T-helper 17 cell (primary cell): ENCODE measurements around the gene ADAMTSL4. TPM values are rescaled to one million over a fixed set of nuclear protein-coding genes. Genes with fewer than 3 reads are reported as not detected.
A peak's percentile ranks its signal among the peaks of the same experiment; 100 is the strongest.

Experiments
- ATAC-seq: fragments of 150-1000 bp; cut with Tn5 transposase; 2 replicates; pipeline ENCODE4 v1.10.0; 2021; ENCODE audit warnings: mild to moderate bottlenecking, moderate library complexity
- DNase-seq, 3 donors: peaks; one replicate each; pipeline versions ENCODE4 v3.0.0 to v3.0.0-alpha.2; 2020 to 2021
- H3K9me3 ChIP-seq: one replicate; pipeline ENCODE4 v1.7.0; 2013; ENCODE audit warnings: low read length, mild to moderate bottlenecking; ENCODE audit not compliant: control insufficient read depth, poor library complexity, severe bottlenecking
- H3K27ac Mint-ChIP-seq: one replicate; pipeline ENCODE4 v1.8.0; 2022; ENCODE audit warnings: mild to moderate bottlenecking, moderate library complexity, mixed read lengths
- H3K27me3 Mint-ChIP-seq: one replicate; pipeline ENCODE4 v1.8.0; 2022; ENCODE audit warnings: mixed read lengths
- H3K36me3 Mint-ChIP-seq: one replicate; pipeline ENCODE4 v1.8.0; 2022; ENCODE audit warnings: low read depth, mixed read lengths
- H3K4me1 Mint-ChIP-seq: one replicate; pipeline ENCODE4 v1.8.0; 2022; ENCODE audit warnings: mild to moderate bottlenecking, mixed read lengths
- H3K4me3 Mint-ChIP-seq: one replicate; pipeline ENCODE4 v1.8.0; 2022; ENCODE audit warnings: mild to moderate bottlenecking, moderate library complexity, mixed read lengths
- total RNA-seq, 4 donors: library from RNA in 2 of 4; stranded (reverse) in 2 of 4; gene quantifications; one replicate each; pipeline ENCODE4 v1.2.3 and lab custom pipeline; 2022 to 2026

Gene ADAMTSL4
- total RNA-seq, 2 donors from 2014 or later: 0.39 to 1.6 TPM

GRCh38 chr1:150543500-150544143, 5.6 kb upstream of the ADAMTSL4 start:
- ATAC-seq: no peak

GRCh38 chr1:150544204-150544603, 5.0 kb upstream of the ADAMTSL4 start:
- H3K27me3 Mint-ChIP-seq: peaks cover 29% of the 10 kb centered on the region
- DNase-seq (no peak), ATAC-seq (no peak)
- peaks cover 3% of the 10 kb centered on the region for H3K4me1 Mint-ChIP-seq
- H3K36me3 Mint-ChIP-seq: no peaks in the 10 kb centered on the region
- H3K4me3 Mint-ChIP-seq: no peak overlapping the region
- H3K27ac Mint-ChIP-seq: no peak overlapping the region
- no peaks in the 10 kb centered on the region for H3K9me3 ChIP-seq

More at GRCh38 chr1:150543500-150544143, 5.6 kb upstream of the ADAMTSL4 start:
- no peaks in the 10 kb centered on the region for H3K9me3 ChIP-seq
- Mint-ChIP-seq H3K36me3 (no peaks in the 10 kb centered on the region), H3K4me1 (peaks cover 3% of the 10 kb centered on the region), H3K27me3 (peaks cover 29% of the 10 kb centered on the region), H3K4me3 (no peak overlapping the region), H3K27ac (no peak overlapping the region)
- DNase-seq: no peak

- DNase-seq: no peak
- H3K27ac Mint-ChIP-seq: no peak overlapping the region
- no peaks in the 10 kb centered on the region for H3K36me3 Mint-ChIP-seq
- ATAC-seq: no peak
- peaks cover 7% of the 10 kb centered on the region for H3K4me1 Mint-ChIP-seq
- H3K27me3 Mint-ChIP-seq: peaks cover 29% of the 10 kb centered on the region
- H3K4me3 Mint-ChIP-seq: no peak overlapping the region
- H3K9me3 ChIP-seq: no peaks in the 10 kb centered on the region
Measured at GRCh38 chr1:150545486-150546032, 3.6 kb upstream of the ADAMTSL4 start.

GRCh38 chr1:150546294-150546937, 2.8 kb upstream of the ADAMTSL4 start:
- Mint-ChIP-seq H3K27me3 (peaks cover 29% of the 10 kb centered on the region), H3K36me3 (no peaks in the 10 kb centered on the region), H3K4me3 (no peak overlapping the region), H3K27ac (no peak overlapping the region), H3K4me1 (peaks cover 10% of the 10 kb centered on the region)
- DNase-seq: no peak
- no peaks in the 10 kb centered on the region for H3K9me3 ChIP-seq
- ATAC-seq: no peak

GRCh38 chr1:150548324-150548631, 930 bp upstream of the ADAMTSL4 start:
- ATAC-seq: no peak
- no peak overlapping the region for H3K27ac Mint-ChIP-seq

GRCh38 chr1:150549496-150550221, 451 bp downstream of the ADAMTSL4 start:
- Mint-ChIP-seq H3K4me1 (peaks cover 13% of the 10 kb centered on the region), H3K36me3 (no peaks in the 10 kb centered on the region), H3K27me3 (peaks cover 15% of the 10 kb centered on the region), H3K4me3 (peak overlapping the region; percentile 87), H3K27ac (no peak overlapping the region)
- no peak for DNase-seq
- H3K9me3 ChIP-seq: no peaks in the 10 kb centered on the region
- ATAC-seq: no peak

More at GRCh38 chr1:150548324-150548631, 930 bp upstream of the ADAMTSL4 start:
- Mint-ChIP-seq H3K4me1 (peaks cover 13% of the 10 kb centered on the region), H3K4me3 (peak overlapping the region; percentile 85), H3K27me3 (peaks cover 21% of the 10 kb centered on the region), H3K36me3 (no peaks in the 10 kb centered on the region)
- H3K9me3 ChIP-seq: no peaks in the 10 kb centered on the region
- DNase-seq: no peak

- H3K9me3 ChIP-seq: no peaks in the 10 kb centered on the region
- peaks cover 12% of the 10 kb centered on the region for H3K27me3 Mint-ChIP-seq
- H3K4me3 Mint-ChIP-seq: peak overlapping the region; percentile 50
- no peaks in the 10 kb centered on the region for H3K36me3 Mint-ChIP-seq
- no peak for ATAC-seq
- H3K27ac Mint-ChIP-seq: peak overlapping the region; percentile 19
- DNase-seq: no peak
- H3K4me1 Mint-ChIP-seq: peaks cover 13% of the 10 kb centered on the region
Measured at GRCh38 chr1:150550222-150551050, 1.2 kb downstream of the ADAMTSL4 start.

- ATAC-seq: no peak
- H3K36me3 Mint-ChIP-seq: no peaks in the 10 kb centered on the region
- no peak for DNase-seq
- no peaks in the 10 kb centered on the region for H3K9me3 ChIP-seq
- peak overlapping the region; percentile 19 for H3K27ac Mint-ChIP-seq
- peak overlapping the region; percentile 39 for H3K4me3 Mint-ChIP-seq
- H3K27me3 Mint-ChIP-seq: peaks cover 7% of the 10 kb centered on the region
- peaks cover 13% of the 10 kb centered on the region for H3K4me1 Mint-ChIP-seq
Measured at GRCh38 chr1:150551051-150551783, 2.0 kb downstream of the ADAMTSL4 start.

- H3K36me3 Mint-ChIP-seq: no peaks in the 10 kb centered on the region
- H3K4me3 Mint-ChIP-seq: no peak overlapping the region
- H3K27me3 Mint-ChIP-seq: peaks cover 2% of the 10 kb centered on the region
- H3K4me1 Mint-ChIP-seq: peaks cover 13% of the 10 kb centered on the region
- peak overlapping the region; percentile 19 for H3K27ac Mint-ChIP-seq
- no peak for DNase-seq
- H3K9me3 ChIP-seq: no peaks in the 10 kb centered on the region
- no peak for ATAC-seq
Measured at GRCh38 chr1:150551784-150552127, 2.5 kb downstream of the ADAMTSL4 start.

- no peak for DNase-seq
Measured at GRCh38 chr1:150552128-150552910, 3.1 kb downstream of the ADAMTSL4 start.

GRCh38 chr1:150552911-150553289, 3.7 kb downstream of the ADAMTSL4 start:
- ATAC-seq: no peak
- Mint-ChIP-seq H3K27me3 (no peaks in the 10 kb centered on the region), H3K27ac (no peak overlapping the region), H3K4me1 (peaks cover 13% of the 10 kb centered on the region), H3K36me3 (no peaks in the 10 kb centered on the region), H3K4me3 (peak overlapping the region; percentile 77)
- no peak for DNase-seq
- H3K9me3 ChIP-seq: no peaks in the 10 kb centered on the region

More at GRCh38 chr1:150552128-150552910, 3.1 kb downstream of the ADAMTSL4 start:
- H3K4me3 Mint-ChIP-seq: peak overlapping the region; percentile 77
- no peak overlapping the region for H3K27ac Mint-ChIP-seq
- no peaks in the 10 kb centered on the region for H3K36me3 Mint-ChIP-seq
- ATAC-seq: peak; percentile 12
- no peaks in the 10 kb centered on the region for H3K27me3 Mint-ChIP-seq
- H3K9me3 ChIP-seq: no peaks in the 10 kb centered on the region
- H3K4me1 Mint-ChIP-seq: peaks cover 13% of the 10 kb centered on the region
